ENCODE data around the gene TCP1.
"Not testable (repeated sequence)": the region's sequence is repeated elsewhere in the genome, so short reads cannot be mapped to it uniquely, and the experiment has no call there.

The TCP1 gene

GRCh38 chr6:159739341-159739740 is 50.1 kb downstream of the TCP1 start:
- no peak for DNase-seq (ENCODE audit: low spot score)

- DNase-seq (ENCODE audit: low spot score), result no peak
Measured at GRCh38 chr6:159736908-159737307, 52.5 kb downstream of the TCP1 start.

- DNase-seq (ENCODE audit: low spot score), result not testable (repeated sequence)
Measured at GRCh38 chr6:159733395-159733794, 56.0 kb downstream of the TCP1 start.

GRCh38 chr6:159732550-159732949 is 56.9 kb downstream of the TCP1 start:
- not testable (repeated sequence) for DNase-seq (ENCODE audit: low spot score)

GRCh38 chr6:159730332-159730676 is 59.1 kb downstream of the TCP1 start:
- DNase-seq (ENCODE audit: low spot score), result no peak

GRCh38 chr6:159729598-159730331 is 59.6 kb downstream of the TCP1 start:
- DNase-seq (ENCODE audit: low spot score), result no peak

- no peak for DNase-seq (ENCODE audit: low spot score)
Measured at GRCh38 chr6:159728531-159728964, 60.9 kb downstream of the TCP1 start.

All from HuH-7 (cell line).